SK-MEL-5 (cell line): ENCODE results near the gene ZNF480. TPM values are rescaled to one million over a fixed set of nuclear protein-coding genes. Genes with fewer than 3 reads are reported as not detected.
A peak's percentile ranks its signal among the peaks of the same experiment; 100 is the strongest.
"Not testable (repeated sequence)": the region's sequence is repeated elsewhere in the genome, so short reads cannot be mapped to it uniquely, and the experiment has no call there.

Experiments
- DNase-seq: peaks from one replicate; pipeline ENCODE4 v3.0.0-alpha.2; 2016; ENCODE audit warnings: low read depth, low spot score
- in situ Hi-C: cut with HindIII; loops from 2 replicates; pipeline ENCODE4 v1.10.0; 2016; ENCODE audit warnings: low sequenced_read_pairs, high pct_unique_total_duplicates, low pct_unique_long_range_greater_than_20kb
- polyA plus RNA-seq, 2 experiments: library from polyadenylated mRNA; depleted of rRNA; stranded (reverse); fragments of >200 nt; gene quantifications; 2 replicates each; pipeline ENCODE4 v1.2.3, GENCODE V29; 2015
- total RNA-seq: library from RNA; depleted of rRNA; stranded (reverse); fragments of >200 nt; shearing (Covaris generic); gene quantifications from 2 replicates; pipeline ENCODE4 v1.2.3, GENCODE V29; 2014; rRNA removed

The ZNF480 gene
- 17.1 and 17.7 TPM in 2 replicates for total RNA-seq
- 5.0 TPM in 2 replicates for polyA plus RNA-seq (2015; cell fraction: cytosol; rRNA removed)
- 7.1 and 7.8 TPM in 2 replicates for polyA plus RNA-seq (2015; cell fraction: nucleus; rRNA removed)

- peak; percentile 72 for DNase-seq
- in situ Hi-C loops, result no loop called here
Observed at GRCh38 chr19:52296773-52297600, at the start of gene ZNF480. Gene ZNF480, plus strand, starts transcription at chr19:52297169. Its CDS starts 3,244 bp downstream, at chr19:52300413.

GRCh38 chr19:52248241-52248640 is 48.7 kb upstream of the ZNF480 start:
- DNase-seq, result peak; percentile 34
- in situ Hi-C loops, result no loop called here

GRCh38 chr19:52258426-52258825 is 38.5 kb upstream of the ZNF480 start:
- in situ Hi-C loops, result no loop called here
- no peak for DNase-seq

- in situ Hi-C loops, DNase-seq: not testable (repeated sequence)
Observed at GRCh38 chr19:52265556-52265955, 31.4 kb upstream of the ZNF480 start.

- in situ Hi-C loops, result no loop called here
- DNase-seq, result peak; percentile 91
Observed at GRCh38 chr19:52269338-52270261, 27.4 kb upstream of the ZNF480 start, which contains the start of gene ZNF766. Gene ZNF766, plus strand, starts transcription at chr19:52269587. Its CDS starts 27 bp downstream, at chr19:52269614.

GRCh38 chr19:52270266-52270885 is 26.6 kb upstream of the ZNF480 start:
- in situ Hi-C loops, result no loop called here
- no peak for DNase-seq

GRCh38 chr19:52273301-52273700 is 23.7 kb upstream of the ZNF480 start:
- in situ Hi-C loops, result no loop called here
- DNase-seq, result no peak

GRCh38 chr19:52274191-52274590 is 22.8 kb upstream of the ZNF480 start:
- DNase-seq, result no peak
- in situ Hi-C loops, result no loop called here

- no peak for DNase-seq
- in situ Hi-C loops, result no loop called here
Observed at GRCh38 chr19:52275988-52276387, 21.0 kb upstream of the ZNF480 start.

GRCh38 chr19:52277471-52277870 is 19.5 kb upstream of the ZNF480 start:
- in situ Hi-C loops, result no loop called here

GRCh38 chr19:52286256-52286655 is 10.7 kb upstream of the ZNF480 start:
- no peak for DNase-seq

More at GRCh38 chr19:52277471-52277870, 19.5 kb upstream of the ZNF480 start:
- no peak for DNase-seq

GRCh38 chr19:52291781-52292180 is 5.2 kb upstream of the ZNF480 start:
- no peak for DNase-seq
- in situ Hi-C loops, result no loop called here

More at GRCh38 chr19:52286256-52286655, 10.7 kb upstream of the ZNF480 start:
- in situ Hi-C loops, result no loop called here

GRCh38 chr19:52292946-52293345 is 4.0 kb upstream of the ZNF480 start:
- DNase-seq, in situ Hi-C loops: not testable (repeated sequence)

- in situ Hi-C loops, result no loop called here
- DNase-seq, result no peak
Observed at GRCh38 chr19:52296400-52296772, 583 bp upstream of the ZNF480 start.

- no peak for DNase-seq
Observed at GRCh38 chr19:52297601-52298364, 814 bp downstream of the ZNF480 start.

GRCh38 chr19:52307275-52307674 is 10.3 kb downstream of the ZNF480 start:
- in situ Hi-C loops, result no loop called here
- no peak for DNase-seq

More at GRCh38 chr19:52297601-52298364, 814 bp downstream of the ZNF480 start:
- in situ Hi-C loops, result no loop called here

GRCh38 chr19:52322429-52322828 is 25.5 kb downstream of the ZNF480 start:
- in situ Hi-C loops, result no loop called here
- no peak for DNase-seq
